ENCODE results near the gene SLC38A10. TPM values are rescaled to one million over a fixed set of nuclear protein-coding genes. Genes with fewer than 3 reads are reported as not detected.

Gene SLC38A10
- total RNA-seq, 2 donors from 2014 or later, result 84.7 to 86.7 TPM

Other genes starting within 250 kb of the SLC38A10 start
- not detected for gene PVALEF, start 129.8 kb downstream of the SLC38A10 start, total RNA-seq
- 10 to 100 TPM in 1 of 2 donors, 1 to 10 TPM in 1; 3.4 to 37.0 TPM for gene AATK, start 129.1 kb downstream of the SLC38A10 start, total RNA-seq
- gene CEP131, start 72.3 kb downstream of the SLC38A10 start, total RNA-seq, result 1 to 10 TPM; 4.7 to 9.5 TPM
- 10 to 100 TPM; 34.3 to 34.6 TPM for gene TEPSIN, start 56.3 kb downstream of the SLC38A10 start, total RNA-seq
- 10 to 100 TPM; 23.2 to 29.9 TPM for gene NDUFAF8, start 56.0 kb downstream of the SLC38A10 start, total RNA-seq
- 10 to 100 TPM; 12.2 to 14.2 TPM for gene BAHCC1, start 100.2 kb upstream of the SLC38A10 start, total RNA-seq
- 1,000 to 10,000 TPM; 3,767 to 4,413 TPM for gene ACTG1, start 217.5 kb upstream of the SLC38A10 start, total RNA-seq
- gene FSCN2, start 233.1 kb upstream of the SLC38A10 start, total RNA-seq, result 1 to 10 TPM; 2.3 to 4.9 TPM